ENCODE measurements around the gene PLXNB2.
"Not testable (repeated sequence)": the region's sequence is repeated elsewhere in the genome, so short reads cannot be mapped to it uniquely, and the experiment has no call there.

The PLXNB2 gene

DNA sequence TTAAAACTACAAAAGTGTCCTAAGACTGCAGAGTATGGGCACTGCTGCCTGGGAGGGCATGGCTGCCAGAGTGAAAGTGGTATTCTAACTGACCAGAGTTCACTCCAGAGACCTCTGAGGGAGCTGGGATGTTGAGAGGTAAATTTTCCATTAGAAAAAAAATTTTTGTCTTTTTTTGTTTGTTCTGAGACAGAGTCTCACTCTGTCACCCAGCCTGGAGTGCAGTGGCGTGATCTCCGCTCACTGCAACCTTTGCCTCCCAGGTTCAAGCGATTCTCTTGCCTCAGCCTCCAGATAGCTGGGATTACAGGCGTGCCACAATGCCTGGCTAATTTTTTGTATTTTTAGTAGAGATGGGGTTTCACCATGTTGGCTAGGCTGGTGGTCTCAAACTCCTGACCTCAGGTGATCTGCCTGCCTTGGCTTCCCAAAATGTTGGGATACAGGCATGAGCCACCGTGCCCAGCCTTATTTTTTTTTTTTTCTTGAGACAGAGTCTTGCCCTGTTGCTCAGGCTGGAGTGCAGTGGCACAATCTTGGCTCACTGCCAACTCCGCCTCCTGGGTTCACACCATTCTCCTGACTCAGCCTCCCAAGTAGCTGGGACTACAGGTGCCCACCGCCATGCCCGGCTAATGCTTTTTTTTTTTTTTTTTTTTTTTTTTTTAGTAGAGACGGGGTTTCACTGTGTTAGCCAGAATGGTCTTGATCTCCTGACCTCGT, 15.1 kb upstream of the PLXNB2 start:
- not testable (repeated sequence) for H3K14ac ChIP-seq (ENCODE audit: low read length); H3K4me3 ChIP-seq (ENCODE audit: low read depth, low read length); H2AFZ ChIP-seq (ENCODE audit: insufficient read depth, low read length, poor library complexity); H3K79me2 ChIP-seq (ENCODE audit: control insufficient read depth, insufficient read depth, low read length, poor library complexity); H3K18ac ChIP-seq (ENCODE audit: low read length); H4K91ac ChIP-seq (ENCODE audit: low read depth, low read length); H3K4me2 ChIP-seq (ENCODE audit: low read length); H3K9ac ChIP-seq (ENCODE audit: low read length); H3K9me3 ChIP-seq (ENCODE audit: insufficient read depth, low read depth, low read length); H2BK120ac ChIP-seq (ENCODE audit: insufficient read depth, low read length, poor library complexity); H2BK12ac ChIP-seq (ENCODE audit: low read length); H2BK5ac ChIP-seq (ENCODE audit: low read depth, low read length, poor library complexity); H3K27me3 ChIP-seq (ENCODE audit: insufficient read depth, low read length); H3K4me1 ChIP-seq (ENCODE audit: control insufficient read depth in 1 of 2, insufficient read depth in 2 of 2, low read length in 2 of 2); H2AK5ac ChIP-seq (ENCODE audit: low read length); H3K23ac ChIP-seq (ENCODE audit: low read length); H3K36me3 ChIP-seq (ENCODE audit: control insufficient read depth in 1 of 2, insufficient read depth in 2 of 2, low read length in 2 of 2); H4K12ac ChIP-seq (ENCODE audit: low read depth, low read length); H3K27ac ChIP-seq (ENCODE audit: low read depth, low read length); H3K4ac ChIP-seq (ENCODE audit: low read depth, low read length); H4K8ac ChIP-seq (ENCODE audit: low read depth, low read length); H3K79me1 ChIP-seq (ENCODE audit: low read length)
- no CpG with 5 or more reads among the region's 10 CpGs for WGBS (ENCODE audit: extremely low coverage, insufficient coverage, insufficient read length)
- DNase-seq, result peak in 1 of 2 donors; percentile 38

DNA sequence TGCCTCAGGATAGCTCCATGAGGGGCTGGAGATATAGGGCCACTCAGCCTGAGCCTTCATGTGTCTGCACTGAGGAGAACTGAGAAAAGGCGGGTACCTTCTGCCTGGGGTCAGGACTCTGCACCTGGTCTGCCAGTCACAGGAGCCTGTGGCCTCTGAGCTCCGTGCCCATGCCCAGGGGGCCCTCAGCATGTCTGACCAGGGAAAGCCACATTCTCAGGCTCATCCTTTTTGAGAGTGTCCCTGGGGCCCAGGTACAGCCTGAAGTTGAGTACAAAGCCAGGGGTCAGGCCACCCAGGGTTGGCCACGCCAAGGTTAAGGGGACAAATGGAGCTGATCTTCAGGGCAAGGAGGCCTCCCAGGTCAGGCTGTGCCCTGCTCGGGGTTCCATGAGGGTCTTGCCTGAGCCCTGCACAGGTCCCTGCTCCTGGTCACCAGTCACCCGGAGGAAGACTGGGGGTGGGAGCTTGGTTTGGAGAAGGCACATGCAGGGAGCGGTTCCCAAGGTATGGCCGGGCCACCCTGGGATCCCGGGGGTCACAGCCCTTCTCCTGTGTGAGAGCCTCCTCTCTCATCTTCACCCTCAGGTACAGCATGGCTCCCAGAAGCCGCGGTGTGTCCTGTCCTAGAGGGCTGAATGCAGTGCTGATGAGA, 13.4 kb upstream of the PLXNB2 start:
- no peak overlapping the region for H2AK5ac ChIP-seq (ENCODE audit: low read length)
- H2BK5ac ChIP-seq (ENCODE audit: low read depth, low read length, poor library complexity), result no peak overlapping the region
- H2BK12ac ChIP-seq (ENCODE audit: low read length), result no peak overlapping the region
- no peak overlapping the region for H3K4me2 ChIP-seq (ENCODE audit: low read length)
- no peak overlapping the region for H3K4ac ChIP-seq (ENCODE audit: low read depth, low read length)
- H3K9me3 ChIP-seq (ENCODE audit: insufficient read depth, low read depth, low read length), result no peaks in the 10 kb centered on the region
- H3K4me1 ChIP-seq (ENCODE audit: control insufficient read depth in 1 of 2, insufficient read depth in 2 of 2, low read length in 2 of 2), result no peaks in the 10 kb centered on the region
- no peaks in the 10 kb centered on the region for H3K79me2 ChIP-seq (ENCODE audit: control insufficient read depth, insufficient read depth, low read length, poor library complexity)
- H3K23ac ChIP-seq (ENCODE audit: low read length), result no peak overlapping the region
- H3K18ac ChIP-seq (ENCODE audit: low read length), result no peak overlapping the region
- no peak overlapping the region for H4K8ac ChIP-seq (ENCODE audit: low read depth, low read length)
- no peak overlapping the region for H2BK120ac ChIP-seq (ENCODE audit: insufficient read depth, low read length, poor library complexity)
- H3K27ac ChIP-seq (ENCODE audit: low read depth, low read length), result no peak overlapping the region
- no peak overlapping the region for H3K9ac ChIP-seq (ENCODE audit: low read length)
- WGBS (ENCODE audit: extremely low coverage, insufficient coverage, insufficient read length), result no CpG with 5 or more reads among the region's 10 CpGs
- DNase-seq, result no peak
- no peak overlapping the region for H4K91ac ChIP-seq (ENCODE audit: low read depth, low read length)
- no peak overlapping the region for H4K12ac ChIP-seq (ENCODE audit: low read depth, low read length)
- H3K4me3 ChIP-seq (ENCODE audit: low read depth, low read length), result no peak overlapping the region
- H3K79me1 ChIP-seq (ENCODE audit: low read length), result no peaks in the 10 kb centered on the region
- no peak overlapping the region for H3K14ac ChIP-seq (ENCODE audit: low read length)
- H3K36me3 ChIP-seq (ENCODE audit: control insufficient read depth in 1 of 2, insufficient read depth in 2 of 2, low read length in 2 of 2), result no peaks in the 10 kb centered on the region
- no peak overlapping the region for H2AFZ ChIP-seq (ENCODE audit: insufficient read depth, low read length, poor library complexity)
- H3K27me3 ChIP-seq (ENCODE audit: insufficient read depth, low read length), result no peaks in the 10 kb centered on the region

DNA sequence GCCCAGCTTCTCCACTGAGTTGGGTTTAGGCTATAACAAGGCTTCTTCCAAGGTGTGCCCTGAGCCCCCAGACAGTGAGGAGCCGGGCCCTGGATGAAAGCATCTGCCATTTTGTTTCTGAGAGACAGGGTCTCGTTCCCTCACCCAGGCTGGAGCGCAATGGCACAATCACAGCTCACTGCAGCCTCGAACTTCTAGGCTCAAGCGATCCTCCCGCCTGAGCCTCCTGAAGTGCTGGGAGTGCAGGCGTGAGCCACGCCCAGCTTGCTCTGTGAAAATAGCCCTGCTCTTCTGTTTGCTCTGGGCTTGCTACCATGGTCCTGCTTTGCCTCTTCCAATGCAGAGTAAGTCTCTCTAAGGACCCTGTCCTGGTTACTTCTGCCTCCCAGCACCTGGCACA, 12.7 kb upstream of the PLXNB2 start:
- no peak overlapping the region for H4K12ac ChIP-seq (ENCODE audit: low read depth, low read length)
- no peak overlapping the region for H4K91ac ChIP-seq (ENCODE audit: low read depth, low read length)
- H2BK12ac ChIP-seq (ENCODE audit: low read length), result no peak overlapping the region
- no peak overlapping the region for H2AK5ac ChIP-seq (ENCODE audit: low read length)
- no peak overlapping the region for H3K9ac ChIP-seq (ENCODE audit: low read length)
- no peaks in the 10 kb centered on the region for H3K79me1 ChIP-seq (ENCODE audit: low read length)
- no peak overlapping the region for H3K4me3 ChIP-seq (ENCODE audit: low read depth, low read length)
- H3K18ac ChIP-seq (ENCODE audit: low read length), result no peak overlapping the region
- H3K4me1 ChIP-seq (ENCODE audit: control insufficient read depth in 1 of 2, insufficient read depth in 2 of 2, low read length in 2 of 2), result no peaks in the 10 kb centered on the region
- H4K8ac ChIP-seq (ENCODE audit: low read depth, low read length), result no peak overlapping the region
- H3K36me3 ChIP-seq (ENCODE audit: control insufficient read depth in 1 of 2, insufficient read depth in 2 of 2, low read length in 2 of 2), result no peaks in the 10 kb centered on the region
- no peaks in the 10 kb centered on the region for H3K27me3 ChIP-seq (ENCODE audit: insufficient read depth, low read length)
- no peak overlapping the region for H2AFZ ChIP-seq (ENCODE audit: insufficient read depth, low read length, poor library complexity)
- WGBS (ENCODE audit: extremely low coverage, insufficient coverage, insufficient read length), result no CpG with 5 or more reads among the region's 8 CpGs
- H3K4ac ChIP-seq (ENCODE audit: low read depth, low read length), result no peak overlapping the region
- no peak overlapping the region for H2BK5ac ChIP-seq (ENCODE audit: low read depth, low read length, poor library complexity)
- no peak overlapping the region for H3K14ac ChIP-seq (ENCODE audit: low read length)
- DNase-seq, result no peak
- no peak overlapping the region for H3K4me2 ChIP-seq (ENCODE audit: low read length)
- no peak overlapping the region for H3K23ac ChIP-seq (ENCODE audit: low read length)
- no peaks in the 10 kb centered on the region for H3K79me2 ChIP-seq (ENCODE audit: control insufficient read depth, insufficient read depth, low read length, poor library complexity)
- H3K9me3 ChIP-seq (ENCODE audit: insufficient read depth, low read depth, low read length), result no peaks in the 10 kb centered on the region
- no peak overlapping the region for H3K27ac ChIP-seq (ENCODE audit: low read depth, low read length)
- no peak overlapping the region for H2BK120ac ChIP-seq (ENCODE audit: insufficient read depth, low read length, poor library complexity)

DNA sequence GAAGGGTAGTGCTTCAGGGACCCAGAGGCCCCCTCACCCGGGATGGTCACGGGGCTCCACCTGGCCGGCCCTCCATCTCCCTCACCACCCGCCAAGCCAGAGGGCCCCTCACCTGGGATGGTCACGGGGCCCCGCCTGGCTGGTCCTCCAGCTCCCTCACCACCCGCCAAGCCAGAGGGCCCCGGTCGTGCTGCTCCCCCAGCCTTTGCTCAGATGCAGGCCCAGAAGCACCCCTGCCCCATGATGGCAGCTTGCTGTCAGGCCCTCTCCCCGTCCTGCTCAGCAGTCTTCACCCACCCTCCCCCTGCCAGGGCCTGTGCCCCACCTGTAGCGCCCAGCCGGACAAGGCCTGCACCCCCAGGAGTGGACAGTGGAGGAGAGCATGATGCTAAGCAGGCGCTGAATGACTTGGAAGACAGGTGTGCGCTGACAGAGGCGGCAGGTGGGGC, 12.1 kb upstream of the PLXNB2 start:
- H4K91ac ChIP-seq (ENCODE audit: low read depth, low read length), result no peak overlapping the region
- H3K9ac ChIP-seq (ENCODE audit: low read length), result no peak overlapping the region
- H3K4ac ChIP-seq (ENCODE audit: low read depth, low read length), result no peak overlapping the region
- H3K23ac ChIP-seq (ENCODE audit: low read length), result no peak overlapping the region
- H3K79me2 ChIP-seq (ENCODE audit: control insufficient read depth, insufficient read depth, low read length, poor library complexity), result no peaks in the 10 kb centered on the region
- WGBS (ENCODE audit: extremely low coverage, insufficient coverage, insufficient read length), result no CpG with 5 or more reads among the region's 15 CpGs
- no peak overlapping the region for H2BK120ac ChIP-seq (ENCODE audit: insufficient read depth, low read length, poor library complexity)
- H3K79me1 ChIP-seq (ENCODE audit: low read length), result no peaks in the 10 kb centered on the region
- H4K8ac ChIP-seq (ENCODE audit: low read depth, low read length), result no peak overlapping the region
- no peak overlapping the region for H3K14ac ChIP-seq (ENCODE audit: low read length)
- no peak overlapping the region for H2BK5ac ChIP-seq (ENCODE audit: low read depth, low read length, poor library complexity)
- no peak overlapping the region for H2BK12ac ChIP-seq (ENCODE audit: low read length)
- H2AFZ ChIP-seq (ENCODE audit: insufficient read depth, low read length, poor library complexity), result no peak overlapping the region
- H2AK5ac ChIP-seq (ENCODE audit: low read length), result no peak overlapping the region
- no peaks in the 10 kb centered on the region for H3K27me3 ChIP-seq (ENCODE audit: insufficient read depth, low read length)
- no peak overlapping the region for H4K12ac ChIP-seq (ENCODE audit: low read depth, low read length)
- H3K4me2 ChIP-seq (ENCODE audit: low read length), result no peak overlapping the region
- H3K27ac ChIP-seq (ENCODE audit: low read depth, low read length), result no peak overlapping the region
- no peak overlapping the region for H3K4me3 ChIP-seq (ENCODE audit: low read depth, low read length)
- H3K4me1 ChIP-seq (ENCODE audit: control insufficient read depth in 1 of 2, insufficient read depth in 2 of 2, low read length in 2 of 2), result peaks cover 2 to 5% of the 10 kb centered on the region in 2 experiments
- no peaks in the 10 kb centered on the region for H3K9me3 ChIP-seq (ENCODE audit: insufficient read depth, low read depth, low read length)
- no peaks in the 10 kb centered on the region for H3K36me3 ChIP-seq (ENCODE audit: control insufficient read depth in 1 of 2, insufficient read depth in 2 of 2, low read length in 2 of 2)
- no peak overlapping the region for H3K18ac ChIP-seq (ENCODE audit: low read length)
- no peak for DNase-seq

All from trophoblast cell (in vitro differentiated cells and primary cell).